Ramos (cell line): Measurements from ENCODE around the gene WDFY4.

Source experiments
- in situ Hi-C: fragments of 300-500 bp; cut with MboI; formaldehyde crosslinking; loops from one replicate; pipeline ENCODE4 v1.14.3; 2022; ENCODE audit warnings: low sequenced_read_pairs; ENCODE audit not compliant: unreplicated experiment

WDFY4 gene

DNA sequence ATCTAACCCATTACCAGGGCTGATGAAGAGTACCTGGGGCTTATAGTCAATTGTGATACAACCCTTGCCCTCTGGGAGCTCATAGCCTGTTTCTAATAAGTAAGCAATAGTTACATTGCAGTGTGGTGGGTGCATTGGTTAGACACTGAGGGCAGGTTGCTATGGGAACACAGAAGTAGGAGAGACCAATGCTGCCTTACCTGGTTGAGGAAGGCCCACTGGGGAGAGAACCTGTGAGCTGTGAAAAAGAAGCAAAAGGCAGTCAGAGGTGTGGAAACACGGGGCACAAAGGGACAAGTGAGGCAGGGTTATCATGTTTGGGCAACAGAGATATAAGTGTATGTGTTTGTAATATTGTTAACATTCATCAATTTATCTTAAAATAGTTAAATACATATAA is 51.9 kb downstream of the WDFY4 start:
- in situ Hi-C loops: no loop called here

DNA sequence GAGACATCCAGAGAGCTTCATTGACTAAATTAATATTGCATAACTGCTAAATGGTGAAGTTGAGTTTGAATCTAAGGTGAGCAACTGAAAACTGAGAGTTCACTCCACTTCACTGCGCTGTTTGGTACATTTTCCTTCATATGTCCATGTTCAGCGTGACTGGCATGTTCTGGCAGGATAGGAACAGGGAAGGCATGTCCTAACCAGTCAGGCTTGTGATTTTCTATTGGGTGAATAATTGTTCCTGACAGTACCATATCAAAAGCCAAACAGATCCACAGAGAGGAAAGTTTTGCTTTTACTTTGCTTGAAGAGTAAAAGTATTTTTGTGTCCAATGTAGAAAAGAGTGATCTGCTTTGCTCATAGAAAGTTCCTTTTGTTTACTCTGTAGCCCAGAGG is 53.2 kb downstream of the WDFY4 start:
- in situ Hi-C loops: no loop called here

GRCh38 chr10:48739170-48739569 is 54.5 kb downstream of the WDFY4 start:
- in situ Hi-C loops: no loop called here

DNA sequence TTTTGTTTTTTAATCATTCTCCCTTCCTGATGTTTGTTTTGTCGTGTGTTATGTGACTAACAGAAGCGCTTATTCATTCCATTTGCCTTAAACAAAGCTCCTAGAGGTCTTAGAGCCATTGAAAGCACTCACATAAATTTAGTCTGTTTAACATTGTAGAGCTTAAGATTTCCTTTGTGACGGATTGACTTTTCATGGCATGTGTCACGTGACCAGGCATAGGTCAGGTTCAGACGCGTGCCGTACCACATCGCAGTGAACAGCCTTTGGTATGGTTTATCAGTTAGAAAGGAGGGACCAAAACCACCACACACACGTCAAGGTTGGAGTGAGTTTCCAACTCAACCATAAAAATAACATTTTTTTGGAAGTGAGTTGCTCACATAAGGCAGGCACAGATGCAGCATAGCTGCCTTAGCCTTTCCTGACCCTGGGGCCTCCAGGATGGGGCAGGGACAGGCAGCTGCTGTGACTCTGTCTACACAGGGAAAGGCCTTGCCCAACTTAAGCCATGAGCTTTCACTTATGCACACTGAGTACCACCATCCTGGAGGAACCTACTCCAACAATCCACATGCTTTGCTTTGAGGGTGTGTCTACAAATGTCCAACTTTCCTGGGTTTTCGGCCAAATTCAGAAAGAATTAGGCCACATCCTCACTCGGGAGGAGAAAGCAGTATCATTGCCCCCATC is 55.5 kb downstream of the WDFY4 start:
- in situ Hi-C loops: no loop called here

GRCh38 chr10:48740988-48741387 is 56.3 kb downstream of the WDFY4 start:
- in situ Hi-C loops: no loop called here

- in situ Hi-C loops: no loop called here
Observed at GRCh38 chr10:48742891-48743860, 58.5 kb downstream of the WDFY4 start.

DNA sequence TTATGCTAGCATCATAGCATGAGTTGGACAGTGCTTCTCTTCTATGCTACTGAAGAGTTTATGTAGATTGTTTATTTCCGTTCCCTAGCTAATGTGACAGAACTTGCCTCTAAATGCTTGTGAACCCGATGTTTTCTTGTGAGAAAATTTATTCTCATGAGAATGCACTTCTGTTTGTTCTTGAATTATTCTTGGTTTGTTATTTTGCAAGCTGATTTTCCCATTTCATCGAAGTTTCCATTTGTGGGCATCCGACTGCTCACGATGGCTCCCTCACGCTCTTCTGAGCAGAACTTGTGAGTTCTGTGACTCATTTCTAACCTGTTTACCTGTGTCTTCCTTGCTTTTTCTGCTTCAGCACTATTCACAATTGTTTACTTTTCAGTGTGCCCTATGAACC is 59.9 kb downstream of the WDFY4 start:
- in situ Hi-C loops: no loop called here

DNA sequence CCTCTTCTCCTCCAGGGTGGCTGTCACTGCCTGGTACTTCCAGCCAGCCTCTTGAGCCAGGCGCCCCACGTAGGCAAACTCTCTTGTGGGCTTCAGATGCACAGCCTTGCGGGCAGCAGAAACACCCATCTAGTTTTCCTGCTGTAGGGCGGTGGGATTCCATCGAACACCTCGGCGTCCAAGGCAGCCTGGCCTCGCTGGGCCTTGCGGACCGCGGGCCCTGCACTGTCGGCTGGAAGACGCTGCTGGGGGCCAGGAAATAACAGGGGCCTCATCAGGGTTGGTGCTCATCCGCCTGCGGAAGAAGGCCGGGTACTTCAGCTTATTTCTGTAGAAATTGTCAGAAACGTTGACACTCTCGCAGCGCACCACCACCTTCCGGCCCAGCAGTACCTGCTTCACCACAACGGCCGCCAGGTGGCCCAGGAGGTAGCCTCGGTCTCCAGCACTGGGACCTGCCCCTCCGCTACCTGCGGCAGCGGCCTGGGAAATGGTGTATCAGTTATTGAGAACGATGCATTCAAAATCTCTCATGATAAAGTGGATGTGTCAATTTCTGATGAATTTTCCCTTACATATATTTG is 61.1 kb downstream of the WDFY4 start:
- in situ Hi-C loops: no loop called here

DNA sequence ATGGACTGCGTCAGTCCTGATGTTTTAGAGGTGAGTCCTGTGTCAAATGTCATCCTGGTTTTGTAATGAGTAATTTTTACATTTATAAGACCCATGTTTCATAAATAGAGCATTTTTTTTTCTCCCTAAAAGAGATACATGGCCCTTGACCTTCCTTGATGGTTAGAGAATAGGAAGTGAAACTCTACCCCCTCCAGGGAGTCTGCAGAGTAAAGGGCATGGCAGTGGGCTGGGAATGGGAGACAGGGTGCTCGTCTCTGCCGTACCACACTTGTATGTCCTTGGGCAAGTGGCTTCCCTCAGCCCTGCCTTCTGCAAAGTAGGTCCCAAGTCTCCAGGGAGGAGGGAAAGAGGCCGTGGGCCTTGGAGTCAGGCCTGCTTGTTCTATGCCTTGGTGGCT is 63.9 kb downstream of the WDFY4 start:
- in situ Hi-C loops: no loop called here

- in situ Hi-C loops: no loop called here
Observed at GRCh38 chr10:48749254-48749787, 64.6 kb downstream of the WDFY4 start.

DNA sequence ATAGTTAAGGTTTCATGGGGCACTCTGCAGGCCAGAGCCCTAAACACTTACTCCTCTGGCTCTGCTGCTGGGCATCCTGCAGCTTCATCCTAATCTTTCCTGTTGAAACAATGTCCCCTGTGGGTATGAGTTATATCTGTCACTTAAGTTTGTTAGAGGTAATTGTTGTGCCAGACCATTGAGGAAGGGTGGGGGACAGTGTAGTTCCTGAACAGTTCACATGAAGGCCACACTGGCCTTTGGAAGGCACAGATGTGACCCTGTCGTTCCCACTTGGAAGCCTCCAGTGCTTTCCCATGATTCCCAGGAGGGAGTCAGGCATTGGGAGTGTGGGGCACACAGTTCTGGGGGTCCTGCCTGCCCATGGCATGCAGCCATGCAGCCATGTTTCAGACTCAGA is 65.3 kb downstream of the WDFY4 start:
- in situ Hi-C loops: no loop called here

DNA sequence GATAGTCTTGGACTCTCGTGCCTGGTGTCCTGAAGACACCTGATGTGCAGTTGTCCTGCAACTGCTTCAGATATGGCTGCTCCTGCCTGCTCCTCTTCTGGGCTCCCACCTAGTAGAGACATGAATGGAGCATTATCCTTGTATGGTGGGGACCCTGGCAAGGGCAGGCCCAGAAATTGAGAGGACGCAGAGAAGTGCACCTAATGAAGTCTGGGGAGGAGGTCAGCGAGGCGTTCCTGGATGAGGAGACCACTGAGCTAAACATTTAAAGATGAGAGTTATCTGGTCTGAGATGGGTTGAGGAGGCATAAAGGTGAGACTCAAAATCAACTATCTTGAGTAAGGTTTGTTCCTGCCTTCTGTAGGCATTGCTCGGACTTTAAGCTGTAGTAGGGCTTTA is 66.3 kb downstream of the WDFY4 start:
- in situ Hi-C loops: no loop called here

GRCh38 chr10:48751730-48752129 is 67.1 kb downstream of the WDFY4 start:
- in situ Hi-C loops: no loop called here

- in situ Hi-C loops: no loop called here
Observed at GRCh38 chr10:48758411-48758810, 73.7 kb downstream of the WDFY4 start.

GRCh38 chr10:48759113-48759901 is 74.6 kb downstream of the WDFY4 start:
- in situ Hi-C loops: no loop called here

GRCh38 chr10:48760983-48761382 is 76.3 kb downstream of the WDFY4 start:
- in situ Hi-C loops: no loop called here

DNA sequence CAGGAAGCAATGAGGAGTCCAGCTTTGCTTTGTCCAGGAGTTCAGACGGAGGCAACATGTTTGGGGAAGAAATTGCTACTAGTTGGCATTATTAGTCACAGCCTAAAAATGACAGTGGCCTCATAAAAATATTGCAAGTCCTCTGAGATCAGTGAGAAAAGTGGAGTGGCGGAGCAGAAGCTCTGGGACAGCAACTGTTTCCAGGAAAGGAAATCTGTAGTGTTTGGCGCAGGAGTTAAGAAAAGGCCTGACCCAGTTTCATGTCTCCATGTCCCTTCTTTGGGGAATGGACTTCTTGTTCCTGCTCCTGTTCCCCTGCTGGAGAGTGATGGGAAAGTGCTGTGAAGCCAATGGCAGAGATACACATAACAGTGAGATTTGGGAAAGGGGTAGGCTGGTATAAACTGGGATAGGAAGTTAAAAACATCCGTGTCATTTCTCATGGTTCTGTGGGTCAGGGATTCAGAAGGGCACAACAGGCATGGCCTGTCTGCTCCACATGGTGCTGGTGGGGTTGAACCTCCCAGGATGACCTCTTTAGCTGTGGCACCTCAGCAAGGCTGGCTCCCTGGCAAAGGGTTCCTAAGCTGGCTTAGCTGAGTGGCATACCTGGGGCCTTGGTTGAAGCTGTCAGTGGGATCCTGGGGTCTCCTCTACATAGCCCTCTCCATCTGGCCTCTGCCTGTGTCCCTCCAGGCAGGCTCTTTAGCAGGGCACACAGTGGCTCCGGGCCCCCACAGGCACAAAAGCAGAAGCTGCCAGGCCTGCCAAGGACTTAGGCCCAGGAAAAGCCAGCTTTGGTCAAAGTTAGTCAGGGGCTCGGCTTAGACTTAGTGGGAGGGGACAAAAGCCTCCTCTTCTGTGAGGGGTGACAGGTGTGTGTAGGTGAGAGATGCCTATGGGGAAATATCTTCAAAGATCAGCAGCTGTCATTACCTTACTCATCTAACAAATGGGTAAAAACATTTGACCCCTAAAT is 77.7 kb downstream of the WDFY4 start:
- in situ Hi-C loops: no loop called here

DNA sequence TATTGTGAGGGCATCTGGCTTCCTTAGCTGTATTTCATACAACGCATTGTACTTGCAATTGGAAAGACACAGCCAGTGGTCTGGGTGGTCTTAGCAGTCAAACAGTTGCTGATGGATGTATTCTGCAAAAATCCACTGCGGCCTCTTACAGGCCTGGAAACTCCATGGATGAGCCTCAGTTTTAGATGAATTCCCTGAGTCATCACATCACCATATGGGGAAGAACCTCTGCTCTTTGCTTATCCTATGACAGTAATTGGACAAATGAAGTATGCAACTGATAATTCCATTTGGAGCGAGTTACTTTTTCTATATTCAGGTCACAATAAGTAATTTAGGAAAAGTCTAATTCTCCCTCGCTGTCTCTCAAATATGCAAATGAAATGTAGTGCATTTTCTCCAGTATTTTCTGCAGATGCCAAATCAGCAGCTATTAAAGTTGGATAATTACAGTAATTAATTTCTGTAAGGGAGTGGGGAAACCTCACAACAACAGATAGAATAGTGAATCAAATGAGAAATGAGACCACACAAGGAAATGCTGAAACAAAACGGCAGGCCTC is 78.8 kb downstream of the WDFY4 start:
- in situ Hi-C loops: no loop called here

DNA sequence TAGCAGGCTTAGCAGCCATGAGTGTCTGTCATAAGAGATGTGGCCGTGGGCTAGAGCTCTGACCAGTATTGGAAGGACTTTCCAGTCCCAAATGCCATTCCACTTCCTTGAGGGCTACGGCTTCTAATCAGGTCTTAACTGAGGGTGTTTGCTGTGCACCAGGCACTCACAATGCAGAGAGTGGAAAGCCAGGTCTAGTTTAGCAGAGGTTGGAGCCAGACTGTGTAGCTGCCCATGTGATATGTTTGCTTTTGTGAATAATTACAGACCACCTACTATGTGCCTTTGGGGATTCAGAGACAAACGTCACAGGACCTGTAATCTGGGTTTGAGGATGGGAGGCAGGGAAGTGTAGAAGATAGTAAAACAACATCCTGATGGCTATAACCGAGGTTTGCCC is 79.8 kb downstream of the WDFY4 start:
- in situ Hi-C loops: no loop called here
